Endothelial cell of umbilical vein (primary cell): ENCODE results near the gene CBX4. TPM values are rescaled to one million over a fixed set of nuclear protein-coding genes. Genes with fewer than 3 reads are reported as not detected.

Source experiments
- BruUV-seq: library from RNA; stranded (reverse); fragments of 400-500 nt; replicated peaks from 2 replicates; lab custom pipeline; 2021; lab: Mats Ljungman, UMichigan
- CTCF ChIA-PET: fragments of 300-600, 350-600 bp; sonication (Branson Sonifier 250); formaldehyde crosslinking; loops from one replicate; lab custom pipeline; 2021; ENCODE audit warnings: antibody characterized with exemption, inconsistent platforms; lab: Charles Lee
- POLR2A ChIA-PET: fragments of 300-600, 350-600 bp; sonication (Branson Sonifier 250); formaldehyde crosslinking; loops from one replicate; lab custom pipeline; 2021; ENCODE audit warnings: antibody characterized with exemption, inconsistent platforms; lab: Charles Lee
- DNase-seq: peaks from one replicate; pipeline ENCODE4 v3.0.0-alpha.2; 2011; ENCODE audit warnings: low read depth, low spot score
- FAIRE-seq: peaks from 2 replicates; lab custom pipeline; 2011; peaks lifted over from hg19 to GRCh38; lab: Jason Lieb, UNC
- H2AFZ ChIP-seq: 2 replicates; pipeline ENCODE4 v1.6.0; 2012; ENCODE audit warnings: low read depth, low read length, control low read depth, inconsistent platforms
- H3K27ac ChIP-seq: 2 replicates; pipeline ENCODE4 v1.5.1; 2011; ENCODE audit warnings: low read depth, mild to moderate bottlenecking, control low read depth, low read length, moderate library complexity; ENCODE audit not compliant: insufficient read depth
- H3K27me3 ChIP-seq, 2 experiments: 2 replicates each; pipeline versions ENCODE4 v1.6.0 to v1.6.1; 2011; ENCODE audit warnings: low read length in 2 of 2, mixed read lengths in 1 of 2; ENCODE audit not compliant: control insufficient read depth in 2 of 2, insufficient read depth in 2 of 2
- H3K36me3 ChIP-seq, 2 experiments: 2 replicates in 1 of 2; 3 replicates in 1 of 2; pipeline ENCODE4 v1.5.1; 2011; ENCODE audit warnings: low read length in 2 of 2, mild to moderate bottlenecking in 1 of 2, moderate library complexity in 1 of 2; ENCODE audit not compliant: control insufficient read depth in 2 of 2, insufficient read depth in 2 of 2; ENCODE audit errors: extremely low read depth in 1 of 2
- H3K4me1 ChIP-seq: 3 replicates; pipeline ENCODE4 v1.5.1; 2011; ENCODE audit warnings: mild to moderate bottlenecking, low read length; ENCODE audit not compliant: control insufficient read depth, insufficient read depth; ENCODE audit errors: extremely low read depth
- H3K4me2 ChIP-seq: 2 replicates; pipeline ENCODE4 v1.6.1; 2011; ENCODE audit warnings: low read length, control low read depth, mixed read lengths; ENCODE audit not compliant: insufficient read depth
- H3K4me3 ChIP-seq, 3 experiments: fragments of 200-600 bp in 1 of 3; sonication (generic), shearing (Covaris generic) in 1 of 3; replicated peaks in 1 of 3; 2 replicates each; pipeline ENCODE4 v1.5.1; 2011 to 2016; ENCODE audit warnings: control low read depth in 3 of 3, low read length in 3 of 3, mild to moderate bottlenecking in 2 of 3, inconsistent platforms in 1 of 3, low read depth in 1 of 3, moderate library complexity in 1 of 3; ENCODE audit not compliant: insufficient read depth in 1 of 3
- H3K79me2 ChIP-seq: 2 replicates; pipeline ENCODE4 v1.6.0; 2012; ENCODE audit warnings: low read length, inconsistent platforms; ENCODE audit not compliant: control insufficient read depth, insufficient read depth
- H3K9ac ChIP-seq: replicated peaks from 2 replicates; pipeline ENCODE3; 2011; ENCODE audit warnings: low read length, control low read depth; ENCODE audit not compliant: insufficient read depth; ENCODE audit errors: extremely low read depth
- H3K9me1 ChIP-seq: replicated peaks from 3 replicates; pipeline ENCODE4 v1.6.0; 2011; ENCODE audit warnings: mild to moderate bottlenecking, low read length; ENCODE audit not compliant: control insufficient read depth, insufficient read depth; ENCODE audit errors: extremely low read depth
- H3K9me3 ChIP-seq: replicated peaks from 2 replicates; pipeline ENCODE4 v1.5.1; 2012; ENCODE audit warnings: low read length, inconsistent platforms; ENCODE audit not compliant: control insufficient read depth, insufficient read depth
- H4K20me1 ChIP-seq: replicated peaks from 2 replicates; pipeline ENCODE3; 2011; ENCODE audit warnings: mild to moderate bottlenecking, low read length; ENCODE audit not compliant: control insufficient read depth, insufficient read depth; ENCODE audit errors: extremely low read depth
- EZH2 ChIP-seq: IDR thresholded peaks from 2 replicates; pipeline ENCODE4 v1.6.1; 2012; ENCODE audit warnings: borderline replicate concordance, low read depth, mild to moderate bottlenecking, moderate library complexity, low read length, inconsistent platforms; ENCODE audit not compliant: severe bottlenecking
- FOS ChIP-seq: IDR thresholded peaks from 2 replicates; pipeline ENCODE4 v1.6.1; 2011; ENCODE audit warnings: mild to moderate bottlenecking, low read length, moderate library complexity, borderline replicate concordance; ENCODE audit not compliant: insufficient read depth
- GATA2 ChIP-seq: IDR thresholded peaks from 2 replicates; pipeline ENCODE4 v1.7.0; 2011; ENCODE audit warnings: low read depth, mild to moderate bottlenecking, moderate library complexity, mixed read lengths, low read length; ENCODE audit not compliant: insufficient read length, insufficient read depth
- JUN ChIP-seq: IDR thresholded peaks from 2 replicates; pipeline ENCODE4 v1.6.1; 2011; ENCODE audit warnings: borderline replicate concordance, low read depth; ENCODE audit not compliant: insufficient read length, insufficient read depth
- MYC ChIP-seq: IDR thresholded peaks from one replicate; pipeline ENCODE4 v1.6.1; 2011; ENCODE audit warnings: mild to moderate bottlenecking, low read depth, low read length
- POLR2A ChIP-seq: IDR thresholded peaks from 2 replicates; pipeline ENCODE4 v1.6.1; 2012; ENCODE audit warnings: low read depth, mild to moderate bottlenecking, control low read depth, low read length
- POLR2AphosphoS5 ChIP-seq: IDR thresholded peaks from 2 replicates; pipeline ENCODE4 v1.6.1; 2012; ENCODE audit warnings: low read depth, mild to moderate bottlenecking, control low read depth, low read length, moderate library complexity; ENCODE audit not compliant: insufficient read depth
- dilution Hi-C: fragments of 300-500 bp; cut with MboI; formaldehyde crosslinking; loops from one replicate; pipeline ENCODE4 v1.15.0; 2019; ENCODE audit warnings: low sequenced_read_pairs; ENCODE audit not compliant: extremely low pct_ligation_motif_present
- intact Hi-C: fragments of 100-400 bp; cut with micrococcal nuclease; formaldehyde crosslinking; loops from one replicate; pipeline ENCODE4 v1.10.0; 2022
- polyA plus RNA-seq, 4 experiments: library from polyadenylated mRNA; depleted of rRNA in 3 of 4; stranded (reverse) in 3 of 4; unstranded in 1 of 4; fragments of >200 nt; gene quantifications; 2 replicates each; pipeline versions ENCODE4 v1.2.1 to v1.2.3, GENCODE V29; 2011 to 2012; ENCODE audit warnings: missing spikeins in 1 of 4
- total RNA-seq: library from RNA; stranded (reverse); gene quantifications from 2 replicates; pipeline ENCODE4 v1.2.3, GENCODE V29; 2021
- TF ChIP-seq, protein P1 (sequence below): IDR thresholded peaks from 2 replicates; pipeline ENCODE4 v1.6.1; 2011; ENCODE audit not compliant: insufficient read depth, insufficient read length
- TF ChIP-seq, protein P2 (sequence below), 2 donors: IDR thresholded peaks; 1 replicate in 1 of 2; 2 replicates in 1 of 2; pipeline ENCODE4 v1.5.1; 2011; ENCODE audit warnings: low read length in 2 of 2, mild to moderate bottlenecking in 2 of 2, moderate library complexity in 2 of 2, control low read depth in 1 of 2, inconsistent platforms in 1 of 2, low read depth in 1 of 2; ENCODE audit not compliant: insufficient read depth in 1 of 2; ENCODE audit errors: extremely low read depth in 1 of 2

CBX4 gene
- total and polyA plus RNA-seq, 2 donors (not counting 3 experiments of a cell fraction or from before 2014, with no cell fraction given): 7.0 to 12.3 TPM

DNA sequence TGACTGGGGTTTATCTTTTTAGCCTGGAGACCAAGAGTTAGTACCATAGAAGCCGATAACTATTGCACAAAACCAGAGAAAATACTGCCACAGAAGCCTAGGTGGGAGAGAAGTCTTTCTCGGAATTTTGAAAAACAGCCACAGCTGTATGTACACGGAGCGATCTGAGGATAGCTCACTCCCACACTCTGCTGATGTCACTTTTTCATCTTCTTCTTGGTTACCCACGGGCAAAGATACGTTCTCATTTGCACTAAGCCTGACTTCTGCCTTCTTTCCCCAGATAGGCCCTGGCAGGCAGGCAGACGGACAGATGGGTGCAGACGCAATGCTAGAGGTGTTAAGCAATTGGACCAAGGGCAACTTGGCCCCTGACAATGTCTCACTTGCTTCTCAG lies 9.1 kb upstream of the CBX4 start:
- BruUV-seq: no TSS peak
- FAIRE-seq (no peak), DNase-seq (no peak)
- Histone ChIP-seq H3K4me3 (no peak overlapping the region), H2AFZ (no peak overlapping the region), H3K36me3 (no peaks in the 10 kb centered on the region), H3K27ac (no peak overlapping the region), H3K9me1 (no peaks in the 10 kb centered on the region), H3K79me2 (no peaks in the 10 kb centered on the region), H3K4me1 (peaks cover 11% of the 10 kb centered on the region), H3K27me3 (peaks cover 11 to 14% of the 10 kb centered on the region in 2 experiments), H4K20me1 (no peaks in the 10 kb centered on the region), H3K9ac (no peak overlapping the region), H3K9me3 (no peaks in the 10 kb centered on the region), H3K4me2 (no peak overlapping the region)
- intact Hi-C loops: no loop called here
- dilution Hi-C loops: no loop called here
- TF ChIP-seq, protein P1, sequence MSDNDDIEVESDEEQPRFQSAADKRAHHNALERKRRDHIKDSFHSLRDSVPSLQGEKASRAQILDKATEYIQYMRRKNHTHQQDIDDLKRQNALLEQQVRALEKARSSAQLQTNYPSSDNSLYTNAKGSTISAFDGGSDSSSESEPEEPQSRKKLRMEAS: no peak
- no peak for TF ChIP-seq POLR2AphosphoS5
- TF ChIP-seq JUN: no peak
- ChIA-PET POLR2A (no interaction called here), CTCF (interaction anchor here (1.6 to 1.8 kb wide), 2 partner anchors 9 to 160 kb away, joined by 3 to 6 read pairs; partner anchors contain the start of gene CBX4)

DNA sequence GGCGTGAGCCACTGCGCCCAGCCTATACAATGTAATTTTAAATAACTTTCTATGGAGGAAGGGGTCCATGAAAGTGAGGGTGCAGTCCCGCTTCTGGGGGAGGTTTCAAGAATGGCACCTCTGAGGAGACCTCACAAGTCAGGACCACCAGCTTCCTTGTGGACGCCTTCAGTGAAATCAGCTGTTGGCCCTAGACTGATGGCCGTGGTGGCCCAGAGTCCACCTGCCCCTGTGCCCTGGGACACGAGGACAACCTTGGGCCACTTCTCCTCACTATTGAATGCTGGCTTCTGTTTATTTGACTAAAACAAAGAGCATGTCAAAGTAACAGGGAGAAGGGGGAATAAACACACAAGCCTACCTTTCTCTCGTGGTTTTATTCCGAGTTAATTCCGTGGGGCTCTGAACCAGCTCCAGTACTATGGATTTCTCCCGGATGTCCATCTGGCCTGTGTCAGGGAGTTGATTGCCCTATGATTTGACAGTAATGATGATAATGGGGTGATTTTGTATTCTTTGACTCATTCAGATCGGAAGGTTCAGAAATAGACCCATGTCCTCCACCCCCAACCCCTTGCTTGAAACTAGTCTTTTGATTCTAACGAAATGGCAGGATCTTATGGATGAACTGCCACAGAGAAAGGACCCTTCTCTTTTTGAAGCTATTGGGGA lies 8.6 kb upstream of the CBX4 start:
- no peak overlapping the region for H3K4me2 ChIP-seq
- no peak overlapping the region for H3K4me3 ChIP-seq
- H3K27me3 ChIP-seq: peaks cover 13 to 20% of the 10 kb centered on the region in 2 experiments
- H3K9me1 ChIP-seq: no peaks in the 10 kb centered on the region
- BruUV-seq: no TSS peak
- dilution Hi-C loops (no loop called here), intact Hi-C loops (no loop called here)
- no peaks in the 10 kb centered on the region for H4K20me1 ChIP-seq
- peaks cover 14% of the 10 kb centered on the region for H3K4me1 ChIP-seq
- FAIRE-seq: no peak
- H3K36me3 ChIP-seq: no peaks in the 10 kb centered on the region
- no peaks in the 10 kb centered on the region for H3K79me2 ChIP-seq
- TF ChIP-seq EZH2 (no peak), JUN (no peak), POLR2AphosphoS5 (no peak), MYC (no peak), FOS (no peak), POLR2A (no peak), GATA2 (no peak)
- TF ChIP-seq, protein P1: no peak
- TF ChIP-seq, protein P2, sequence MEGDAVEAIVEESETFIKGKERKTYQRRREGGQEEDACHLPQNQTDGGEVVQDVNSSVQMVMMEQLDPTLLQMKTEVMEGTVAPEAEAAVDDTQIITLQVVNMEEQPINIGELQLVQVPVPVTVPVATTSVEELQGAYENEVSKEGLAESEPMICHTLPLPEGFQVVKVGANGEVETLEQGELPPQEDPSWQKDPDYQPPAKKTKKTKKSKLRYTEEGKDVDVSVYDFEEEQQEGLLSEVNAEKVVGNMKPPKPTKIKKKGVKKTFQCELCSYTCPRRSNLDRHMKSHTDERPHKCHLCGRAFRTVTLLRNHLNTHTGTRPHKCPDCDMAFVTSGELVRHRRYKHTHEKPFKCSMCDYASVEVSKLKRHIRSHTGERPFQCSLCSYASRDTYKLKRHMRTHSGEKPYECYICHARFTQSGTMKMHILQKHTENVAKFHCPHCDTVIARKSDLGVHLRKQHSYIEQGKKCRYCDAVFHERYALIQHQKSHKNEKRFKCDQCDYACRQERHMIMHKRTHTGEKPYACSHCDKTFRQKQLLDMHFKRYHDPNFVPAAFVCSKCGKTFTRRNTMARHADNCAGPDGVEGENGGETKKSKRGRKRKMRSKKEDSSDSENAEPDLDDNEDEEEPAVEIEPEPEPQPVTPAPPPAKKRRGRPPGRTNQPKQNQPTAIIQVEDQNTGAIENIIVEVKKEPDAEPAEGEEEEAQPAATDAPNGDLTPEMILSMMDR (IDR thresholded peaks at IDR 0.05; ENCODE audit: extremely low read depth in 1 of 2, insufficient read depth in 1 of 2, low read depth in 1 of 2, low read length in 2 of 2): no peak
- DNase-seq: no peak
- no peak overlapping the region for H3K27ac ChIP-seq
- CTCF ChIA-PET: interaction anchor here (0.9 to 1.8 kb wide), 4 partner anchors 9 to 161 kb away, joined by 3 to 6 read pairs (median 3); partner anchors contain the start of gene CBX4
- no peaks in the 10 kb centered on the region for H3K9me3 ChIP-seq
- H3K9ac ChIP-seq: no peak overlapping the region
- H2AFZ ChIP-seq: no peak overlapping the region
- POLR2A ChIA-PET: no interaction called here
